ENCODE measurements around the gene UPK3BL2.
"Not testable (repeated sequence)": the region's sequence is repeated elsewhere in the genome, so short reads cannot be mapped to it uniquely, and the experiment has no call there.

- TF ChIP-seq, protein P1, sequence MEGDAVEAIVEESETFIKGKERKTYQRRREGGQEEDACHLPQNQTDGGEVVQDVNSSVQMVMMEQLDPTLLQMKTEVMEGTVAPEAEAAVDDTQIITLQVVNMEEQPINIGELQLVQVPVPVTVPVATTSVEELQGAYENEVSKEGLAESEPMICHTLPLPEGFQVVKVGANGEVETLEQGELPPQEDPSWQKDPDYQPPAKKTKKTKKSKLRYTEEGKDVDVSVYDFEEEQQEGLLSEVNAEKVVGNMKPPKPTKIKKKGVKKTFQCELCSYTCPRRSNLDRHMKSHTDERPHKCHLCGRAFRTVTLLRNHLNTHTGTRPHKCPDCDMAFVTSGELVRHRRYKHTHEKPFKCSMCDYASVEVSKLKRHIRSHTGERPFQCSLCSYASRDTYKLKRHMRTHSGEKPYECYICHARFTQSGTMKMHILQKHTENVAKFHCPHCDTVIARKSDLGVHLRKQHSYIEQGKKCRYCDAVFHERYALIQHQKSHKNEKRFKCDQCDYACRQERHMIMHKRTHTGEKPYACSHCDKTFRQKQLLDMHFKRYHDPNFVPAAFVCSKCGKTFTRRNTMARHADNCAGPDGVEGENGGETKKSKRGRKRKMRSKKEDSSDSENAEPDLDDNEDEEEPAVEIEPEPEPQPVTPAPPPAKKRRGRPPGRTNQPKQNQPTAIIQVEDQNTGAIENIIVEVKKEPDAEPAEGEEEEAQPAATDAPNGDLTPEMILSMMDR (IDR thresholded peaks at IDR 0.05; ENCODE audit: low read depth, low read length, poor library complexity, severe bottlenecking) = not testable (repeated sequence)
- not testable (repeated sequence) for TF ChIP-seq EZH2phosphoT487 (IDR thresholded peaks at IDR 0.05; ENCODE audit: borderline replicate concordance, low read length)
These were observed 30.8 kb downstream of the UPK3BL2 start for GRCh38 chr7:102512642-102513221.
